Vagina (tissue), 2 donors: Measurements from ENCODE around the gene BICD2. TPM values are rescaled to one million over a fixed set of nuclear protein-coding genes. Genes with fewer than 3 reads are reported as not detected.

Experiments used
- DNase-seq, 2 donors: peaks; one replicate each; pipeline ENCODE4 v3.0.0-alpha.2; 2017; ENCODE audit errors: extremely low spot score in 2 of 2
- H3K27ac ChIP-seq: fragments of 200-600 bp; sonication (generic); one replicate; pipeline ENCODE4 v1.5.1; 2019
- H3K27me3 ChIP-seq: fragments of 200-600 bp; sonication (generic); one replicate; pipeline ENCODE4 v1.5.1; 2019
- H3K36me3 ChIP-seq, 2 donors: fragments of 200-600 bp; sonication (generic); one replicate each; pipeline ENCODE4 v1.5.1; 2017 to 2019
- H3K4me1 ChIP-seq: fragments of 200-600 bp; sonication (generic); one replicate; pipeline ENCODE4 v1.5.1; 2019
- H3K4me3 ChIP-seq, 2 donors: fragments of 200-600 bp; sonication (generic); 1 replicate in 1 of 2; 2 replicates in 1 of 2; pipeline ENCODE4 v1.5.1; 2016 to 2019
- H3K9me3 ChIP-seq: fragments of 200-600 bp; sonication (generic); one replicate; pipeline ENCODE4 v1.5.1; 2019
- CTCF ChIP-seq, 3 experiments: fragments of 450-650 bp in 2 of 3; fragments of 200-600 bp in 1 of 3; sonication (generic) in 1 of 3; IDR thresholded peaks; one replicate each; pipeline ENCODE4 v1.5.1; 2017 to 2019; ENCODE audit warnings: antibody characterized with exemption in 3 of 3, mild to moderate bottlenecking in 2 of 3, moderate library complexity in 2 of 3
- POLR2A ChIP-seq, 2 donors: fragments of 450-650 bp; IDR thresholded peaks; one replicate each; pipeline ENCODE4 v1.6.1; 2017; ENCODE audit warnings: antibody characterized with exemption in 2 of 2, mild to moderate bottlenecking in 2 of 2, moderate library complexity in 2 of 2
- POLR2AphosphoS5 ChIP-seq, 2 donors: sonication (generic); formaldehyde crosslinking; IDR thresholded peaks; one replicate each; pipeline ENCODE4 v1.9.0; 2017; ENCODE audit warnings: antibody characterized with exemption in 2 of 2, mild to moderate bottlenecking in 2 of 2, low read depth in 1 of 2; ENCODE audit not compliant: insufficient read depth in 1 of 2
- intact Hi-C: fragments of 100-400 bp; cut with DNase I; formaldehyde crosslinking; loops from one replicate; pipeline ENCODE4 v1.15.1; 2023
- total RNA-seq: library from RNA; depleted of rRNA; stranded (reverse); fragments of >200 nt; gene quantifications from one replicate; pipeline ENCODE4 v1.2.3, GENCODE V29; 2016

The BICD2 gene
- total RNA-seq, 1 donor from 2014 or later = 82.7 TPM

GRCh38 chr9:92685022-92685421 is 79.6 kb downstream of the BICD2 start:
- Histone ChIP-seq H3K27me3 (no peaks in the 10 kb centered on the region), H3K9me3 (no peaks in the 10 kb centered on the region), H3K27ac (no peak overlapping the region), H3K4me1 (peaks cover 12% of the 10 kb centered on the region), H3K4me3 (no peak overlapping the region), H3K36me3 (no peaks in the 10 kb centered on the region)
- intact Hi-C loops = no loop called here
- DNase-seq = no peak
- TF ChIP-seq POLR2AphosphoS5 (IDR thresholded peaks at IDR 0.05; ENCODE audit: insufficient read depth in 1 of 2, low read depth in 1 of 2) (no peak), CTCF (IDR thresholded peaks at IDR 0.05) (no peak), POLR2A (IDR thresholded peaks at IDR 0.05) (no peak)

- no peak for DNase-seq
These were observed 82.4 kb downstream of the BICD2 start for GRCh38 chr9:92682269-92682668.

GRCh38 chr9:92680166-92681119 is 84.2 kb downstream of the BICD2 start:
- H3K4me1 ChIP-seq = peaks cover 12% of the 10 kb centered on the region
- intact Hi-C loops = no loop called here
- no peak overlapping the region for H3K4me3 ChIP-seq
- H3K27me3 ChIP-seq = no peaks in the 10 kb centered on the region
- H3K9me3 ChIP-seq = no peaks in the 10 kb centered on the region
- DNase-seq = no peak
- H3K27ac ChIP-seq = peak overlapping the region; percentile 64
- no peaks in the 10 kb centered on the region for H3K36me3 ChIP-seq
- TF ChIP-seq CTCF (IDR thresholded peaks at IDR 0.05) (no peak), POLR2AphosphoS5 (IDR thresholded peaks at IDR 0.05; ENCODE audit: insufficient read depth in 1 of 2, low read depth in 1 of 2) (peak; percentile 47 to 62)

More at GRCh38 chr9:92682269-92682668, 82.4 kb downstream of the BICD2 start:
- Histone ChIP-seq H3K4me3 (no peak overlapping the region), H3K27me3 (no peaks in the 10 kb centered on the region), H3K36me3 (no peaks in the 10 kb centered on the region), H3K9me3 (no peaks in the 10 kb centered on the region), H3K27ac (peak overlapping the region; percentile 64), H3K4me1 (peaks cover 12% of the 10 kb centered on the region)
- intact Hi-C loops = no loop called here
- no peak for TF ChIP-seq POLR2A (IDR thresholded peaks at IDR 0.05)
- no peak for TF ChIP-seq POLR2AphosphoS5 (IDR thresholded peaks at IDR 0.05; ENCODE audit: insufficient read depth in 1 of 2, low read depth in 1 of 2)
- TF ChIP-seq CTCF (IDR thresholded peaks at IDR 0.05) = no peak

- no peak for TF ChIP-seq CTCF (IDR thresholded peaks at IDR 0.05)
- no peak for TF ChIP-seq POLR2AphosphoS5 (IDR thresholded peaks at IDR 0.05; ENCODE audit: insufficient read depth in 1 of 2, low read depth in 1 of 2)
- no peak for TF ChIP-seq POLR2A (IDR thresholded peaks at IDR 0.05)
- Histone ChIP-seq H3K9me3 (no peaks in the 10 kb centered on the region), H3K4me3 (no peak overlapping the region), H3K27ac (peak overlapping the region; percentile 64), H3K36me3 (no peaks in the 10 kb centered on the region), H3K27me3 (no peaks in the 10 kb centered on the region), H3K4me1 (peaks cover 12% of the 10 kb centered on the region)
- intact Hi-C loops = no loop called here
- DNase-seq = no peak
These were observed 85.0 kb downstream of the BICD2 start for GRCh38 chr9:92679413-92680165.
